Activated T-cell treated with anti-CD3 and anti-CD28 coated beads, Interleukin-2, amount 50 U/mL, for 72 hours (primary cell): ENCODE results near the gene GPR17. TPM values are rescaled to one million over a fixed set of nuclear protein-coding genes. Genes with fewer than 3 reads are reported as not detected.
A peak's percentile ranks its signal among the peaks of the same experiment; 100 is the strongest.

Source experiments
- ATAC-seq, 2 donors: fragments of 150-1000 bp; cut with Tn5 transposase; replicated peaks in 1 of 2; 2 replicates each; pipeline ENCODE4 v1.10.0; 2021; ENCODE audit warnings: moderate library complexity in 2 of 2, mild to moderate bottlenecking in 1 of 2
- DNase-seq, 2 donors: peaks; one replicate each; pipeline ENCODE4 v3.0.0; 2021 to 2022; ENCODE audit warnings: mixed read lengths in 1 of 2
- H3K27ac Mint-ChIP-seq: one replicate; pipeline ENCODE4 v1.8.0; 2022; ENCODE audit warnings: mild to moderate bottlenecking, moderate library complexity, mixed read lengths
- H3K27me3 Mint-ChIP-seq: one replicate; pipeline ENCODE4 v1.8.0; 2022; ENCODE audit warnings: low read depth, mixed read lengths
- H3K36me3 Mint-ChIP-seq, 2 donors: one replicate each; pipeline ENCODE4 v1.8.0; 2022; ENCODE audit warnings: mixed read lengths in 2 of 2, mild to moderate bottlenecking in 1 of 2; ENCODE audit not compliant: insufficient read depth in 2 of 2
- H3K4me1 Mint-ChIP-seq: one replicate; pipeline ENCODE4 v1.8.0; 2022; ENCODE audit warnings: low read depth, mixed read lengths
- H3K4me3 Mint-ChIP-seq, 2 donors: one replicate each; pipeline ENCODE4 v1.8.0; 2022; ENCODE audit warnings: mild to moderate bottlenecking in 2 of 2, mixed read lengths in 2 of 2, moderate library complexity in 2 of 2
- H3K9me3 Mint-ChIP-seq, 2 donors: one replicate each; pipeline ENCODE4 v1.8.0; 2022; ENCODE audit warnings: mixed read lengths in 2 of 2
- total RNA-seq, 2 donors: library from RNA; stranded (reverse); gene quantifications; one replicate each; pipeline ENCODE4 v1.2.3, GENCODE V29; 2022

Gene GPR17
- total RNA-seq, 2 donors from 2014 or later, result not detected

GRCh38 chr2:127701193-127701650 lies 55.3 kb downstream of the GPR17 start, which contains the start of gene SFT2D3:
Gene SFT2D3, plus strand, starts transcription at chr2:127701497. Its CDS starts 32 bp downstream, at chr2:127701529.
- H3K27me3 Mint-ChIP-seq, result no peaks in the 10 kb centered on the region
- H3K36me3 Mint-ChIP-seq, result peaks cover 0 to 8% of the 10 kb centered on the region in 2 donors
- peaks cover 46% of the 10 kb centered on the region for H3K4me1 Mint-ChIP-seq
- no peaks in the 10 kb centered on the region for H3K9me3 Mint-ChIP-seq
- peak; percentile 93 for DNase-seq
- ATAC-seq, result peak; percentile 81 to 82
- peak within 1 kb of the TSS; percentile 91 for H3K4me3 Mint-ChIP-seq
- peak within 1 kb of the TSS; percentile 92 for H3K27ac Mint-ChIP-seq

- Mint-ChIP-seq H3K4me1 (peaks cover 46% of the 10 kb centered on the region), H3K27me3 (no peaks in the 10 kb centered on the region), H3K36me3 (peaks cover 2 to 13% of the 10 kb centered on the region in 2 donors), H3K9me3 (no peaks in the 10 kb centered on the region), H3K4me3 (peak overlapping the region; percentile 91), H3K27ac (peak overlapping the region; percentile 90)
- ATAC-seq (peak; percentile 82), DNase-seq (peak; percentile 86 to 87)
Observed at GRCh38 chr2:127701651-127702394, 55.9 kb downstream of the GPR17 start.

Other genes starting within 250 kb of the GPR17 start
- under 1 TPM in 1 of 2 donors, not detected in 1; 0.42 TPM for gene PROC, start 227.7 kb upstream of the GPR17 start, total RNA-seq
- 10 to 100 TPM; 39.0 to 43.6 TPM for gene IWS1, start 119.7 kb upstream of the GPR17 start, total RNA-seq
- under 1 TPM; 0.50 to 0.79 TPM for gene MYO7B, start 110.5 kb upstream of the GPR17 start, total RNA-seq
- 10 to 100 TPM in 1 of 2 donors, 1 to 10 TPM in 1; 6.4 to 10.3 TPM for gene LIMS2, start 29.4 kb downstream of the GPR17 start, total RNA-seq
- 1 to 10 TPM; 3.7 to 4.7 TPM for gene SFT2D3, start 55.3 kb downstream of the GPR17 start, total RNA-seq
- gene WDR33, start 165.0 kb downstream of the GPR17 start, total RNA-seq, result 10 to 100 TPM; 69.2 to 71.7 TPM
- 10 to 100 TPM; 56.3 to 74.7 TPM for gene POLR2D, start 212.0 kb downstream of the GPR17 start, total RNA-seq
- gene AMMECR1L, start 239.8 kb downstream of the GPR17 start, total RNA-seq, result 10 to 100 TPM; 24.8 to 25.3 TPM